GM18868 (cell line): Measurements from ENCODE around the gene CACYBP.

ENCODE experiments used
- ATAC-seq: cut with Tn5 transposase; IDR thresholded peaks from one replicate; pipeline ENCODE4 v1.9.1; 2021; ENCODE audit warnings: mild to moderate bottlenecking, moderate library complexity; ENCODE audit not compliant: unreplicated experiment

CACYBP gene, protein sequence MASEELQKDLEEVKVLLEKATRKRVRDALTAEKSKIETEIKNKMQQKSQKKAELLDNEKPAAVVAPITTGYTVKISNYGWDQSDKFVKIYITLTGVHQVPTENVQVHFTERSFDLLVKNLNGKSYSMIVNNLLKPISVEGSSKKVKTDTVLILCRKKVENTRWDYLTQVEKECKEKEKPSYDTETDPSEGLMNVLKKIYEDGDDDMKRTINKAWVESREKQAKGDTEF

DNA sequence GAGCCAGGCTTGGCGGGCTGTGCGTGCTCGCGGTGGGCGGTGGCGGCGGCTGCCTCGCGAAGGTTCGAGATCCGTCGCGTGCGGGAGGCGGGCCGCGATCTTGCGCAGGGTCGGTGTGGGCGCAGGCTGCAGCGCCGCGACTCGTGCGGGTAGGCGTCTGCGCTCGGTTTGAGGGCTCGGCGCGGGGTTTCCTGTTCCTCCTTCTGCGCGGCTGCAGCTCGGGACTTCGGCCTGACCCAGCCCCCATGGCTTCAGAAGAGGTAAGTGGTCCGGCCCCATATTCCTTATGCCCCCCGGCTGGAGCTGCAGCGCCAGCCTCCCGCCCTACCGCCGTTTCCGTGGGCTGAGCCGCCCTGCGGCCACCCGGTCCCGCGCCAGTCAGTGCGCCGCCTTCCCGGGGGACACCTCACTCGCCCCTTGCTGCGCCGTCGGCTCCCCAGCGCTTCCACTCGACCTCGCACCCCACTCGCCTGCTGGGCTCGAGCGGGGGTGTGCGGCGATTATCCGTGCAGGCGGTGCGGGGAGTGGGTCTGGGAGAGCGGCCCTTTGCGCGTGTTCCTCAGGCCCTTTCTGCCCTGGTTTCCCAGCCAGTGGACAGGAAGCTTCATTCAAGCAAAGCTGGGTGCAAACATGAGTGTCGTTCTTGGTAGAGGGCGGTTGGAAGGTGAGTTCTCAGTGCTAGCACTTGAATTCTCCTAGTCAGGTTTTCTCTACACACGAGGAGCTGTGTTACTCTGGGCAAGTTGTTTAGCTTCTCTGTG, at the start of gene CACYBP:
Gene CACYBP, plus strand, starts transcription at position 12 of the 761 bp plus-strand sequence. Its CDS starts 234 bp downstream, at position 246.
- no peak for ATAC-seq

DNA sequence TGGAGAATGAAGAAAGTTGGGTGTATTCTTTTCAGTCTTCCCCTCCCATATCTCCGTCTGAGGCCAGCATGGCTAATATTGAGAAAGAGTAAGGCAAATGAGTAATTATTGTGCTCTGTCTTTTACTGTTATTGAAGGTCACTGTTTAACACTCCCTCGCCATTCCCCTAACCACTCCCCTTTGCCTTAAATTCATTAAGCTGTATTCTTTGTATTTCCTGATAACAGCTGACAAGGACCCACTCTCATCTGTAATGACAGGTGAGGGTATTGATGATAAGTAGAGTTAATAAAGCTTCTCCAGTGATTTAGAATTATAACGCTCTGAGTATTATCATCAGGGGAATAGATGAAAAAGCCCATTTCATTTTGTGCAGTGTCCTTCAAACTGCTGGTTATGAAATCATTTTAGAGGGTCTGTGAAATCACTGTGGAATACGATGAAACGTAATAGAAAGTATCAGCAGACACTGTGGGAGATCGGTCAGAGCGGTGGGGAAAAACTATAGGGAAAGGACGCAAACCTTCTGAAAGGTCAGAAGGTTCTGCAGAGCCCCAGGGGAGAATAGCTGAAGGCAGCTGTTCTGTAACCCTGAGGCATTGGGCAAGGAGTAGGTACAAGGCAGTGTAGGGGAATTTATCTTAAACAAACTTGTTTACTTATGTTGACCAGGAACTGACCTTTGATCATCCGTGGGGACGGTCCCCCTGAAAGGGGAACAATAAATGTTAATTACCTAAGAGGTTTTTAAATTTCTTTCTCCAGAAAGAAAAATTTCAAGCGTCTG, 46.3 kb upstream of the CACYBP start:
- peak; percentile 51 for ATAC-seq

DNA sequence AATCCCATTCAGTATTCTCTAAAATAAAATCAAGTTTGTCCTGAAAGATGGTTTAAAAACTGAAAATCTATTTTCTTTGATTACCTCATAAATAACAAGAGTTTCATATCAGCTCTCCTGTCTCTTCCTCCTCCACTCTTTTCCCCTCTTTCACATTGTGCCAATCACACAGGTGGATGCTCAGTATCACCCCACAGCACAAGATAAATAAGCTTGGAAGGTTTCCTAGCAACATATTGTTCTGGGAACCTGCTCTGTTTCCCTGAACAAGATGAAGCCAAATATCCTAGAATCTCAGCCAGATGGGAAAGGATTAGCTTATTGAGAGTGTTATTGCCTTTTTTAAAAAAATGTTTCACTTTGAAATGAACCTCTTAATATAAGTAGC, 45.7 kb upstream of the CACYBP start:
- ATAC-seq, result peak; percentile 17

DNA sequence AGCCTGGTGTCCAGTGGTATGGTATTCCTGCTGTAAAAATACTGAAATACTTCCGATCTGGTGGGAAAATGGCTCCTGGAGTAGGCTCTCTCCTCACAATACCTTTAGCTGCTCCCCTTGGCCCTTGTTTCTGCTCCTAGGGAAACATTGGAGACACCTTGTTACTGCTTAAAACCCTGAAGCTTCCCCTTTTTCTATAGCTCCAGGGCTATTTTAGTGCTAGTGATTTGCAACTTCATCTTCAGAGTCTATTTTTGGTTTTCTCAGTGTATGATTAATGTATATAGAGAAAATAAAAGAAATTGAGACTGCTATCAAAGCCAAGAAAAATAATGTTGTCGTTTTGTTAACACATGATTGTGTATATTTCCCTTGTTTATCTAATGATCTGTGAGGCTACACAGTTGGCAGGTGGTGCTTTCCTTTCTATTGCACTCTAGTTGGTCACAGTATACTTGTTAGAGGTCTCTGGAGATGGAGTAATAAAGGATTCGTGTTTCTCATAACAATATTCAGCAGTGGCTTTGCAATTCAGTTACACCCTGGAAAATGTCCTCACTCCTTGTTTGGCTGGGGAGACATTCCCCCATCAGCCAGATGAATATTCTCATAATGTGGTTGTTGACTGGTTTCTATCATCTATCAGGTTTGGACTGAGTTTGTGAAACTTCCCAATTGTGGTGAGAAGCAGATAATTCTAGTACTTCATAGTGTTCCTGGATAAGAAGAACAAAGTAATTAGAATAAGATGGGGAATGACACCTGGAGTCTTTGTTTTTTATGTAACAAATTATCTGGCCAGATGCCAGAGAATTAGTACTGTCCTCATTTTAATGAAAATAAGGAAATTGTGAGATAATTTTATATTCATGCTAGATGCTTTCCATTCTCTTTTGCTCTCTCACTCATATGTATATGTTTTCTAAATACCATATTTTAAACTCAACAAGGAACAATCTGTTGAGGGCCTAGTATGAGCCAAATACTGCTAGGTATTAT, 44.8 kb upstream of the CACYBP start:
- ATAC-seq, result no peak

DNA sequence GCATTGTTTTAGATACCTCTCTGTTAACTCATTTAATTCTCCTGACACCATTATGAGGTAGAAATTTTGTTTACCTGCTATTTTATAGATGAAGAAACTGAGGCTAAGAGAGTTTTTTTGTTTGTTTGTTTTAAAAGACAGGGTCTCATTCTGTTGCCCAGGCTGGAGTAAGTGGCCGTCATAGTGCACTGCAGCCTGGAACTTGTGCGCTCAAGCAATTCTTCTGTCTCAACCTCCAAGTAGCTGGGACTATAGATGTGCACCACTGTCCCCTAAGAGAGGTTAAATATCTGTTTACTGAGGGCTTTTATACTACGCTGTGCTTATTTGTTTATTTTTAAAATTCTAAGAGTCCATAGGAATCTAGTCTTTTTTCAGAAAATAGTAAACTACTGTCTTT, 43.7 kb upstream of the CACYBP start:
- no peak for ATAC-seq

DNA sequence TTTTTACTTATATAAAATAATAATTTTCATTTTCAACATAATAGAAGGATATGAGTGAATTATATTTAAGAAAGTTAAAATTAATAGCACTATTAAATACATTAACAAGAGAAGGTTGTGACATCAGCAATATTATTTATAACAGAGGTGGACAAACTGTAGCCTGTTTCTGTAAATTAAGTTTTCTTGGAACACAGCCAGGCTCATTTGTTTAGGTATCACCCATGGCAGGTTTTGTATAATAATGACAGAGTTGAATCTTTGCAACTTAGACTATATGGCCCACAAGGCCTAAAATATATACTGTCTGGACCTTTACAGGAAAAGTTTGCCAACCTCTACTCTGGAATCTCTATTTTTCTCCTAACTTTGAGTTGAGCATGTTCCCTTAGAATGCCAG, 42.8 kb upstream of the CACYBP start:
- no peak for ATAC-seq

DNA sequence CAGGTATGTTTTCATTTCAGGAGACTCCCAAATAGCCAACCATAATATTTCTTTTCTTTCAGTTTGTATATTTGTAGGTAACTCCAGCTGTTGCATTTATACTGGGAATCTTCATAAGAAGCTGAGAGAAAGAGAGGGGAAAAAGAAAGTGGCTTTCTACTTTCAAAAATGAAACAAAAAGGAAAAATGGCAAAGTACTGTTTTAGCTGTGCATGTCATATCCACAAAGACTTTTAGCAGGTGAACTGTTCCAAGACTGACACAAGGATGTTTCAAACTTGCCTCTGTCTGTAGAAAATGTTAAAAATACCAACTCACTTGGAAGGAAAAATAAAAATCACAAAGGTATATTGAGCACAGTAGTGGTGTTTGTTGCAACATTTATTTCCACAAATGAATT, 41.9 kb upstream of the CACYBP start:
- ATAC-seq, result no peak

DNA sequence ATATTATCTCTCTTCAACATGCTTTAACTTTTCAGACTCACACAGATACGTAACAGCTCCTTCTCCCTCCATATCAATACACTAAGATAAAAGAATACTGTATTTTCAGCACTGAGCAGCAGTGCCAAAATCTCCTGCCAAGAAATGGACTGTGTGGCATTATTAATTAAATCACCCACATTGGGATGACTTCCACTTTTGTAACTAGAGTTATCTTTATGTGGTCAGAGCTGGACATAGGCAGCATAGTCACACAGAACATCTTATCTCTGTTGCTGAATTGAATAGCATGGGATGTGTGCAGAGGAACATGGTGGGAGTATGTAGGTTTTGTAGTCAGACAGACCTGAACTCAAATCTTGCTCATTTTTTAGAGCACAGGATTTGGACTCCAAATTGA, 41.4 kb upstream of the CACYBP start:
- no peak for ATAC-seq

DNA sequence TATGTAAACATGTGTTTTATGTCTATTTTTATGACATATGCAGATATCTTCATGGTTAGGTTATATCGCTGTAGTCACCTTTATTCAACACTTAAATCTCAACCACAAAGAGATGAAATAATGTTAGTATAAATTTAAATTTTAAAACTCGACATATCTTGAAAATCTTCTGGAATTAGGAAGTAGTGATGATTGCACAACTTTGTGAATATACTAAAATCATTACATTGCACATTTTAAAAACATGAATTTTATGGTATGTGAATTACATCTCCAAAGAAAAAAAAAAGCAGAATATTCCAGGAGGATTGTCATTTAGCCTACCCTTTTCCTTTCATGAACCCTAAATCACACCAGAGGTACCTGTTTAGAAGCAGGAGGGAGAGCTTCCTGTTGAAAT, 39.4 kb upstream of the CACYBP start:
- ATAC-seq, result no peak

DNA sequence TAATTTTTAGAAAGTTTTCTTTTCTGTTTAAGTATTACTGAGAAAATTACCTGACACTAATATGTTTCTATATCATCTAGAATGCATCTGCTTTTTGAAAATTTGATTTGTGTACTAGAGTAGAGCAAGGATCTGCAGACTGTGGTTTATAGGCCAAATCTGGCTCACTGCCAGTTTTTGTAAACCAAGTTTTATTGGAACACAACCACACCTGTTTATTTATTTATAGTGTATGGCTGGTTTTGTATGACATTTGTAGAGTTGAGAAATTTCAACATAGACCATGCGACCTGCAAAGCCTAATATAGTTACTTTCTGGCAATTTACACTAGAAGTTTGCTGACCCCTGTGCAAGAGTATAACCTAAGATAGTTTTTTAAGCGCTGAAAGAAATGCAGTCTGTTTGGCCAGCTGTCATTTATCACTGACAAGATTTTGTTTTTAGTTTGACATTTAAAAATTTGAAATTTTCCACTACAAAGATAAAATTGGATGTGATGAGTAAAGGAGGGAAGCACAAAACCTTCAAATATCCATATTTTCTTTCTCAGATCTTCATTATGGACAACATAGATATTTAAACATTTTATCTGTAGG, 36.1 kb upstream of the CACYBP start:
- no peak for ATAC-seq

DNA sequence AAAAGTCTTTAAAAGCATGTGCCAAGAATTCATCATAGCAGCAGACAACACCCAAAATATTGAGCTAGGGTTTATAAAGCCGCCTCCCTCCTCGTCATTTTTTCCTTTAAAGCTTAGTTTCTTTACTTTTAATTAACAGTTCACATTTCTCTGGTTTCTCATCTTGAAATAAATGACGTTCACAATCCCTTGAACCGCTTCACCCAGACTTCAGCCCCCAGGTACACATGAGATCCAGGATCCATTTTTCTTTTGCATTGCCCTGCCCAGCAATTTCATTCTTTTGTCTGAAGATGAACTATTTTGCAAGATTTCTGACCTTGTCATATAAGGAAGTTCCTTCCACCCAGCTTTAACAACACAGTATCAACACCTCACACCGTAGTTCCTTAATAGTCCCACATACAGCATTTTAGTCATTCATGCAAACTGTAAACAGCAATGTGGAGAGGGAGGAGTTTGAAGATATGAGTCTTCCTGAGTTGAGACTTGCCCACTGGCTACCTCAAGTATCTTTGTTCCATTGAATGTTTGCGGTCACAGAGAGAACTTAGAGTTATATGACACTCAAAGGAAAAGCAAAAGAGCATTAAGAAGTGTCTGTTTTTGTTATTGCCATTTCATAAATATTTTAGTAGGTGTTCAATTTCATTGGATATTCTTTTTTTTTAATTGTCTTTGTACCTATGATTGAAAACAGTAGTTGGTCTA, 35.3 kb upstream of the CACYBP start:
- ATAC-seq, result no peak

DNA sequence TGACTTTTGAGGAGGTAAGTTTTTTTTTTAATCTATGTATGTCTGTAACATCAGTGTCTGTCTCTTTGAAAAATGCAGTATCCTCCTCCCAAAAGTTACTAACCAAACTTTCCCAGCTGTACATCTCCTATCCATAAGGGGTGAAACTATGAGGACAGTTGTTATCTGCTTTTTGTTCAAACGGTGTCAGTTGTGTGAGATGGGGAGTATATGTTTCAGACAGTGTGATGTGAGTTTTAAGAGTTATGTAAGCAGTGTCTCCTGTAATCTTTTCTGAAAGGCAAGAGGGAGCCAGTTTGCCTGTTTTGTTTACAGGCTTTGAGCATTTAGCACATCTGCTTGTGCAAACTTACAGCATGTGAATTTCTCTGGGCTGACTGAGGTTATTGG, 34.8 kb upstream of the CACYBP start:
- no peak for ATAC-seq

DNA sequence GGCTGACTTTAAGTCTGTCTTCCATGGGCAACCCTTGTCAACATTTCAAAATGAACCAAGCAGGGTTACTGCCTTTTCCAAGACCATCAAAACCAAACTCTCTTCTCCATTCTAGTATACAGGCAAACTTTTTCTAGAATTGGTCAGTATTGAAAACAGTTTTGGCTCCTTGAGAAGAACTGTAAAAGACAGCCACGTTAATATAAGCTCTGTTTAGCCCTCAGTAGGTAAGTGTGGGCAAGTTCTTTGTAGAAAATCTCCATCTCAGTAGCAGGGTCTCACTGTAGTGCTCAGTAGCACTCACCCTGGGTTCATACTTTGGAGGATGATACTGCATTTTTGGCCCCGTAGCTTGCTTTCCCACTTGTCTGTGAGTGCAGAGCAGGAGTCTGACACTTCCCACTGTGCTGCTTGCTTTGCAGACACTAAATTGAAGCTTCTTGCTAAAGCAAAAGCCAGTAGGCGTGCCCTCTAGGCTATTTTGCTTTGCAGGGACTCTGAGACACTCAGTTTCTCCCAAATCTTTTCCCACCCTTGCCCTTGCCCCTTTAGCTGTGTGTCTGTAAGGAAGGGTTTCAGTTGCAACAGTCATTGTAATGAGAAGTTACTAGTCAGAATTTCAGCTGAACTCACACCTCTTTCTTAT, 34.3 kb upstream of the CACYBP start:
- ATAC-seq, result no peak

DNA sequence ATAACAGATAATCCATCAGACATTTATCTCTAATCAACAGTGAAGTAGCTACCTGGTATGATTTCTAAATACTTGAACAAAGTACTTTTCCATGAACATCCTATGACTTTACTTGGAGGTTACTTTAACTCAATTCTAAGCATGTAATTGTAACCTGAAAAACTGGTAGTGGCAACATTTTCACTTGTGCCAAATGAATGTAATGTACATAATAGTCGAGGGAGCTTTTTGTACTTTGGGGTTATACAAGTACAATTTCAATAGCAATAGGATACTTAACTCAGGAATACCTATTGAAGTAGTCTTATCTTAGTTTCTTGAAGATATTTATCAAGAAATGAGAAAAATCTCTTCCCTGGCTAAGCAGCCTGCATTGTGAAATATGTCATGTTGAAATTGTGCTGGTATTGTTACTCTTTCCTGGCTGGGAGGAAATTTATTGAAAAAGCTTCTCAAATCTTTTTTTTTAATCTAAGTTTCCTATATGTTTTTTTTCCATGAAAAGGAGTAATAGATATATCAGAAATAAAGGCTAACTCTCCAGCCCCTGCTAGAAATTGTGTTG, 33.7 kb upstream of the CACYBP start:
- no peak for ATAC-seq

DNA sequence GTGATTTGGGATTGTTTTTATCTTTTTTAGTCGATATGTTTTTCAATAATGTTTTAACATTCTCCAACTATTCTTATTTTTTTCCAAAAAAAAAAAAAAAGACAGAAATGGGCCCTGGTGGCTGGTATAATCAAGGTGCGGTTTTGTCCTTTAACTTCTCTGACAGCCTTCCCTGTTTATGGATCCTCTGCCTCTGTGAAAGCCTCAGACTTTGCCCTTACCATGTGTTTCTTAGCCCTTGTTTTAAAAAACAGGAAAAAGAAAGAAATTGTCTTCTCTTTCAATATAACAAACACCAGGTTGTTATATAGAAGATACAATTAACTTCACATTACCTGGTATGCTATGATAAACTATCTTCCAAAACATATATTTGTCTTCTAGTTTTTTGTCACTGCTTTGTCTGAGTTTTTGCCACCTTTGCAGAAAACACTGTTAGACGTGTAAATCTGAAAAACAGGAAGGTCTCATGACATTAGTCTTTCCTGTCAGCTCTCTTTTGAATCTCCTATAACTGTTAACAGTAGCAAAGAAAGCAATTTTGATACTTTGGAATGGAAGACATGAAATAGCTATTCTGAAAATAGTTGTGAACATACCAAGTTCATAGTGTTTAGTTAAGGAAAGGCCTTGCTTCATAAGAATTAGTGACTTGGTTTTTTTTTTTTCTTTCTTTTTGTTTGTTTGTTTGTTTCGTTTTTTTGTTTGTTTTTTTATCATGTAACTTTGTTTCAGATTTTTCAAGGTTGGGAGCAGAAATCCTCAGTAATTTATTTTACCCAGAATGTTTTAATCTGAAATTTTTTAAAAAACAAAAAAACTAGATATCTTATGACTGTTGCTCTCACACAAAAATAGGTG, 31.7 kb upstream of the CACYBP start:
- ATAC-seq, result no peak

DNA sequence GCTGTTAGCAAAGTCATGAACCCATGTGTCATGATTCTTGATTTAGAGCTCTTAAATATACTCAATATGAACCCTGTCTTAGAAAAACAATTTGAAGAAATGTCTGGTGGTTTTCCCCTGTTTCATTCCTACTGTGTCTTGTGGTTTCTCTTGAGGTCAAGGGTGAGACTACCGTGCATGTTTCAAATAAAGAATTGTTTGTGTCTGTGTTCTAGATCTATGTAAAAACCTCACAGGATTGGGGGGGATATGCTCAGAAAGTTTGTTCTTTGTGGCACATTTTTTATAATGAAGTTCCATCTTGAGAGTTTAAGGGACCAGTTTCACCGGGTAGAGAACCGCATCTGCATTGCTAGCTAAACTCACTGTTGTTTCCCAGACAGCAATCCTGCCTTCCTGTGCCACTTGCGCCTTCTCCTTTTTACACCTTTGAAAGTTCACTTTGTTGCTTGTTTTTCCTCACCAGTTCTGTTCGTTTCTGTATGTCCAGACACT, 30.9 kb upstream of the CACYBP start:
- peak; percentile 85 for ATAC-seq

DNA sequence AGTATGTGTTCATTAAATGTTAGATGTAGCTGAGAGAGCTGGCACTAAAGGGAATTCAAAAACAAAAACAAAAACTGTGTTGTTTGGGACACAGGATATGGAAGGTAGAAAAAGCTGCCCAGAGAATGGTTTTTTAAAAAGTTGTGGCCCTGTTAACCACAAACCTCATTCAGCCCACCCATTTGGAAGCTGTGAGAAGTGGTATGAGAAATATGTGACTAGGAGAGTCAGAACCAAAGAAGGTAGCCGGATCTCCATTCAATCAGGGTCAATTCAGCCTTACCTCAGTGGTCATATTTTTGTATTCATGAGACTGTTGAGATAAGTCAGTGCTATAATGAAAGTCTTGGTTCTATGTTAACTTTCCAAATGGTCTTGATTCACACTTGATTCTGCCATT, 29.8 kb upstream of the CACYBP start:
- ATAC-seq, result no peak

DNA sequence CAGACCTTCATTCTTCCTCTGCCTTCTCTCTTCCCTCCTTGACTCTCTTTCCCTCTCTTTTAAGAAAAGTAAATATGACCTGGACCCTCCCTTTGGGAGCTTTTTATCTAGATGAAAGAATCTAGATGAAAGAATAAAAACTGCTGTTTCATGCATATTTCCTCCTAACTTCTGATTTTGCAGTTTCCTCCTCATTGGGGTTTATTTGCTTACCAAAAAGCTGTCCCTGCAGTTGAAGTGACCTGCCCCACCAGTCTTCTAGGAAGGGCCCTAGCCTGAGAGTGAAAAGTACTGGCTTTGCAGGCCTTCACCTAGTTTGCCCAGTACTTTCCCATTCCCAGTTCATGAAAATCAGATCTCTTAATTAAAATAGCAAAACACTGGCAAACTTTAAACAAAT, 28.3 kb upstream of the CACYBP start:
- ATAC-seq, result no peak
